ENCODE measurements around the gene MACROD2.

GRCh38 chr20:15528391-15529111 lies 1533.2 kb downstream of the MACROD2 start:
- TF ChIP-seq ELK1 (IDR thresholded peaks at IDR 0.05; ENCODE audit: low read depth, low read length) (no peak), CHD2 (IDR thresholded peaks at IDR 0.05; ENCODE audit: low read length, partially characterized antibody) (no peak), CBX2 (IDR thresholded peaks at IDR 0.05; ENCODE audit: borderline replicate concordance, low read depth) (no peak), SMC3 (IDR thresholded peaks at IDR 0.05) (no peak), FOSL2 (IDR thresholded peaks at IDR 0.05) (no peak), FOSL2 (CRISPR knock-in tag; IDR thresholded peaks at IDR 0.05) (no peak), POLR2A (IDR thresholded peaks at IDR 0.05; ENCODE audit: low read length) (no peak), CTCF (IDR thresholded peaks at IDR 0.05) (no peak)

Measured in A549 (cell line).